ENCODE measurements around the gene TNNC2.
A peak's percentile ranks its signal among the peaks of the same experiment; 100 is the strongest.
"Not testable (repeated sequence)": the region's sequence is repeated elsewhere in the genome, so short reads cannot be mapped to it uniquely, and the experiment has no call there.

The TNNC2 gene

DNA sequence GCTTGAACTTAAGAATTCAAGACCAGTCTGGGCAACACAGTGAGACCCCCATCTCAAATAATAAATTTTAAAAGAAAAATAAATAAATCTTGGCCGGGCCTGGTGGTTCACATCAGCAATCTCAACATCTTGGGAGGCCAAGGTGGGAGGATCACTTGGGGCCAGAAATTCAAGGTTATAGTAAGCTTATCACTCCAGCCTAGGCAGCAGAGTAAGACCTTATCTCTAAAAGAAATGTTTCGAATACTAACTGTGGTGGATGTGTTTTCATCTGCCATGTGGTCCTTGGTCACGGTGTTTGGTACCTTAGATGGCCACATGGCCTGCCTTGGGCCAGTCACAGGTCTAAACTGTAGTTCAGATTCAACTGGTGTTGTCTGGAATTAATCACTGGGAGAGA lies 8.9 kb downstream of the TNNC2 start:
- no peak for DNase-seq

DNA sequence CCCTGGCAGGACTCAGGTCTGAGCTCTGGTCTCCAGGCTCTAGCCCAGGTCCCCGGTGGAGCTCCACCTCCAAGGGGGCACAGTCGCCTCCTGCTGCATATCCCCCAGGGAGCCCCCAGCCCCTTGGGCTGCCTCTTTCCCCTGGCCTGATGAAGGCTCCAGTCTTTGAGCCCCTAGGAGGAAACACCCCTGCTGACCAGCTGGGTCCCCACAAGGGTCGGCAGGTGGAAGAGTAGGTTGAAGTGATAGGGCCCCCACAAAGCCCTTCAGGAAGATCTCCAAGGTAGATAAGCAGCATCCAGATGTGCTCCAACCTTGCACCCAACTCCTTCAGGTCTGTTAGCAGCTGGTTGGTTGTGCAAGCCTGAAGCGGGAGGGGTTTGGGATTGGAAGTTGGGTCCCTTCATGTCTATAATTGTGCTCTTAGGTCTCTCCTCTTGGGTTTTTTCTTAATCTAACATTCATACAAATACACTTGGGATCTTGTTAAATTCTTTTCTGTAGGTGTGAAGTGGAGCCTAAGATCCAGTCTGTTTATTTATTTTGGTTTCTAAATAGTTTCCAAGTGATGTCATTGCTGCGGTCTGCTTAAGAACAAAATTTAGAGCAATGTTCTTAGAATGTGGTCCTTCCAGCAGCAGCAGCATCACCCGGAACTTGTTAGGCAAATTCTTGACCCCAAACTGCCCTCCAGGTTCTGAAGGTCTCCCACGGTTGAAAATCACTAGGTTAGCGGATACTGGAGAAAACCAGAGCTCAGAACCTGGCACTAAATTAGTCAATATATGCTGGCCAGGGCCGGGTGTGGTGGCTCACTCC lies 9.5 kb downstream of the TNNC2 start:
- no peak for DNase-seq

DNA sequence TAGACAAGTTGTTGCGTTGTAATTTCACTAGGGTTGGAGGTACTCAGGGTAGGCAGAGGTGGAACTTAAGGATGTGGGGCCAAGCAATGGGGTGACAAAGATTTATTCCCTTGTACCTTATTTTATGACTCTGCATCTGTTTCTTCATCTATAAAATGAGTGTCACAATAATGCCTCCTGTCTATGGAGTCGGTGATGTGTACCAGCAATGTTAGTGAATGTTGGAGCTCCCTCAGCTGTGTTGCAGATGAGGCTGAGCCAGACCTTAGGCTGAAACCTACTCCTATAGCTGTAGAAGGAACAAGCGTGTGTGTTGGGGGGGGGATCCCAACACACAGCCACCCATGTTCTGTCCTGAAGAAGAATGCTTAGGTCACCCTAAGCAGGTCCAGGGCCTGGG lies 10.2 kb downstream of the TNNC2 start:
- DNase-seq: no peak

DNA sequence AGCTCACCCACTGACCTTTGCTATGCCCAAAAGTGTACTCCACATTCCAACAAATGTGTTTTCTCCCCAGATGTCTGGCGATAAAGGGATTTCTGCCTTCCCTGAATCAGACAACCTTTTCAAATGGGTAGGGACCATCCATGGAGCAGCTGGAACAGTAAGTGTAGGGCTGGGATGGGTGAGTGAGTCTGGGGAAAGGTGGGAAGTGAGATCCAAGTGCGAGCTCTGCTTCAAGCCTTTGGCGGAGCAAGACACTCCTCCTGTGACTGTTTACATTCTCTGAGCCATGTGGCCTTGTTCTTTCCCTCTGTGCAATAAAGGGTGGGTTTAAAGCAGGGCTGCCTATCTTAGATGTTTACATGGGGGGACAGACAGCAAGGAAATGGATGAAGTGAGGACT lies 12.8 kb downstream of the TNNC2 start:
- DNase-seq: no peak

DNA sequence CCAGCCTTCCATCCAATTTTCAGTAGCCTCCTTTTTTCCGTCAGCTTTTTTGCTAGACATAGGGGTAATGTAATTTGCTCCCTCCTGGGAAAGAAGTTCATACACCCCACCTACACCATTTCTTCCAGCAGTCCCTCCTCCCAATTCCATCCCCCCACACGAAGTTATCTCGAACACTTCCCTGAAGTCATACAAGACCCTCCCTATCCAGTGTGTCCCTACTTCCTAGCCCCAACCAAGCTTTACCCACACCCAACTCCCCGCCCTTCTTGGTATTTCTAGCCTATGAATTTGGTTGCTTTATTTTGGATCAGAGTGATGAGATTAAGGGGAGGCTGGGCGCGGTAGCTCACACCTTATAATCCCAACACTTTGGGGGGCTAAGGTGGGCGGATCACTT lies 13.6 kb downstream of the TNNC2 start:
- no peak for DNase-seq

DNA sequence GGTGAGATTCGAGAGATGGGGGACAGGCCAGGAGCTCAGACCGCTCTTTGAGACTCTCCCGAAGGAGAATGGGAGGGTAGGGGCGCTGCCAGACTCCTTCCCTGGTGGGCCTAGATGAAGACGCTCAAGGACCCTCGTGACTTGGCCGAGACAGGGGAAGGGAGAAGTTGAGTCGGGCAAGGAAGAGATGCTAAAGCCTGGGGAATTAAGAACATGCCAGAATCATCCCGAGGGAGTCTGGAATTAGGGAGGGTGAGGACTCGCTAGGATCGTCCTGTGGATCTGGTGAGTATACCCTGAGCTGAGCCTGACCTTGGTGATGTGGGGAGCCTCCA lies 14.1 kb downstream of the TNNC2 start:
- no peak for DNase-seq

DNA sequence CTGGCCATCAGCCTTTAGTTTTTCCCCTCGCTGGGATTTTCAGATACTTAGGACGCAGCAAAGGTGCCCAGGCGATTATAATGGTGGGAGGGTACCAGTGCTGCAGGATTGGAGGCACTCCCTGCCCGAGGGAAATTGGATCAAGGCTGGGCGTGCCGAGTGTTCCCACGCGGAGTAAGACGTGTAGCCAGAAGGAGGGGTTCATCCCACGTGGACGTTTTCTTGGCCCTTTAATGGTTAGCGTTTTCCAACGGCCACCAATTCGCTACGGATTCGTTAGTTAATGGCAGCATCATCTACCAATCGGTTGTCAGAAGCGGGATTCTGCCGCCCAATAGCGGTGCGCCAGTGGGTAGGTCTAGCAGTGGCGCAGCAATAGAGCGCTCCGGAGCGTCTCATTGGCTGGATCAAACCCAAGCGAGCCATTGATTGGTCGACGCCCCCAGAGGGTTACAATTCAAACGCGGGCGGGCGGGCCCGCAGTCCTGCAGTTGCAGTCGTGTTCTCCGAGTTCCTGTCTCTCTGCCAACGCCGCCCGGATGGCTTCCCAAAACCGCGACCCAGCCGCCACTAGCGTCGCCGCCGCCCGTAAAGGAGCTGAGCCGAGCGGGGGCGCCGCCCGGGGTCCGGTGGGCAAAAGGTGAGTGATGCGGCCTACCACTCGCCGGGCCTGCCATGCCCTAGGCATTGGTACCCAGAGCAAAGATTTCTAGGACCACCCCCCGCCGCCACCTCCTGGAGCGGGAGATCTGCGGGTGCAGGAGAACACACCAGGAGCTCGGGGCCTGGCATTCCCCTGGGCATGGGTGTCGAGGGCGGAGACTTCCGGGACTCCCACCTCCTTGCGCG lies 14.7 kb downstream of the TNNC2 start, which contains the start of gene UBE2C:
Gene UBE2C, plus strand, starts transcription at position 488 of the 849 bp plus-strand sequence. Its CDS starts 52 bp downstream, at position 540.
- DNase-seq: peak; percentile 99

DNA sequence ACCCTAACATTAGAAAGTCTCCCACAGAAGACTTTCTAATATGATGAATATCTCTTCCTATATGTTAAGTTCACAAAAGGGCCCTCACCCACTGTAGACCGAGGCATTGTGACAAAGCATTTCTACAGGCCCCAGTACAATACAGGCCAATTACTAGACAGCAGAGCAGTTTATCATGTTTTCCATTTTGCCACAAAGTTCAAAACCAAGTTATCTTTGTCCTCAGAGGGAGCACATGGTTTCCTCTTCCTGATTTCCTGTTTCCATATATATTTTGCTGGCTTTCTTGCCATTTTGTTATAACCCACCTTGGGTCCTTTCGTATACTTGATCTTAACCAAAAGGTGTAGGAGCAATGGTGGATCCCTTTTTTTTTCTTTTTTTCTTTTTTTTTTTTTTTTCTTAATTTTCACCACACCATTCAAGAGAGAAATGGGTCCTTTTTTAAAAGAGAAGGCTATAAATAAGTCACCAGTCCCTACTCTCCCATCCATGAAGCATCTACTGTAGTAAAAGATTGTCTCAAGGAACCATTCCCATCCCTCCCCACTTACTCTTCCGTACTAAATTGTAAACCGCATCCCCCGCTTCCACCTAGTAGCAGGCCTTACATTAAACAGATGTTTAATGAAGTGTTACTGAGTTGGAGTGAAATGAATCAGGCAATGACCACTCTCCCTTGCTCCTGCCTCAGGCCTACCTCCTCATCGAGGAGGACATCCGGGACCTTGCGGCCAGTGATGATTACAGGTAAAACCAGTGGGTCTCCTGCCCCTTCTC lies 16.7 kb downstream of the TNNC2 start:
- DNase-seq: no peak

DNA sequence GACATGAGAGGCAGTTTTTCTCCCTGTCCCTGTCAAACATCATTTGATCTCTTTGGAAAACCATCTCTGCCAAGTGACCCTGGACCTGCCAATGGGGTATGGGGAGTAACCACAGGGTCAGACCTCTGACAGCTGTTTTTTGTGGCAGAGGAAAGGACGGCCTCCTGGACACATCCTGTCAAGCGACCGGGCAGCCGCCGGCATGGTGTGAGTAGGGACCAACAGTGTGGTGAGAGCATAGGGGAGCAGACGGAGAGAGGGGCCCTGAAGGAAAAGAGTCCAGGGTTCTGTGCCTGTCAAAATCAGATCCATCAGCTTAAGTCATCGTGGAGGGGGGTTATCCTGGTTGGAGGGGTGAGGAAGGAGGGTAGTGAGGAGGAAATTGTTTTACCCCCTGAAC lies 25.3 kb downstream of the TNNC2 start:
- DNase-seq: no peak

DNA sequence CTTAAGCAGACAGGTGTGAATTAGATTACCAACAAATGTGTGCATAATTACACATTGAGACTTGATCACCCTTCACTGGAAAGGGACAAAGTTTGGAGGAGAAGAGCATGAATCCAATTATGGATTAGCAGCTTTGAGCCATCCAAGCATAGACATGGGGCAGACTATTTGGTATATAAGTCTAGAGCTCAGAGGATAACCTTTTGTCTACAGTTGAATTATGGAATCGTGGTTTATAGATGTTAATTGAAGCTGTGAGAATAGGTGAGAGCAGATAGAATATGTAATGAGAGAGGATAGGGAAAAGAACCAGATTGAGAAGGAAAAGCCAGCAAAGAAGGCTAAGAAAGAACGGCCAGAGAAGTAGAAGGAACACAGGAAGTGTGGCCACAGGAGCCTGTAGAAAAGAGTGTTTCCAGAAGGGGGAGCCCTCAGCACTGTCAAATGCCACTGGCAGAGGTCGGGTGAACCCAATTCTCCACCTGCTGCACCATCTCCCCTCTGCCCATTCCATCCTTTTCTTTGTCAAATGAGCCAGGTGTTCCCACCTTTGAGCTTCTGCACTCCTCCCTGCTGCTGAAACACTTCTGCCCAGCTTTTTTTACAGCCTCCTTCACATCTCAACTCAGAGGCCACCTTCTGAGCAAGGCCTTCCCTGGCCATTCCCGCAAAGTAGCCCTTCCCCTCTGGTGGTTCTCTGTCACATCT lies 28.0 kb downstream of the TNNC2 start:
- peak; percentile 50 for DNase-seq

DNA sequence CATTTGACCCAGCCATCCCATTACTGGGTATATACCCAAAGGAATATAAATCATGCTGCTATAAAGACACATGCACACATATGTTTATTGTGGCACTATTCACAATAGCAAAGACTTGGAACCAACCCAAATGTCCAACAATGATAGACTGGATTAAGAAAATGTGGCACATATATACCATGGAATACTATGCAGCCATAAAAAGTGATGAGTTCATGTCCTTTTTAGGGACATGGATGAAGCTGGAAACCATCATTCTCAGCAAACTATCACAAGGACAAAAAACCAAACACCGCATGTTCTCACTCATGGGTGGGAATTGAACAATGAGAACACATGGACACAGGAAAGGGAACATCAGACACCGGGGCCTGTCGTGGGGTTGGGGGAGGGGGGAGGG lies 29.2 kb downstream of the TNNC2 start:
- DNase-seq: not testable (repeated sequence)

DNA sequence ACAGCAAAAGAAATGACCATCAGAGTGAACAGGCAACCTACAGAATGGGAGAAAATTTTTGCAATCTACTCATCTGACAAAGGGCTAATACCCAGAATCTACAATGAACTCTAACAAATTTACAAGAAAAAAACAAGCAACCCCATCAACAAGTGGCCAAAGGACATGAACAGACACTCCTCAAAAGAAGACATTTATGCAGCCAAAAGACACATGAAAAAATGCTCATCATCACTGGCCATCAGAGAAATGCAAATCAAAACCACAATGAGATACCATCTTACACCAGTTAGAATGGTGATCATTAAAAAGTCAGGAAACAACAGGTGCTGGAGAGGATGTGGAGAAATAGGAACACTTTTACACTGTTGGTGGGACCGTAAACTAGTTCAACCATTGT lies 29.6 kb downstream of the TNNC2 start:
- not testable (repeated sequence) for DNase-seq

DNA sequence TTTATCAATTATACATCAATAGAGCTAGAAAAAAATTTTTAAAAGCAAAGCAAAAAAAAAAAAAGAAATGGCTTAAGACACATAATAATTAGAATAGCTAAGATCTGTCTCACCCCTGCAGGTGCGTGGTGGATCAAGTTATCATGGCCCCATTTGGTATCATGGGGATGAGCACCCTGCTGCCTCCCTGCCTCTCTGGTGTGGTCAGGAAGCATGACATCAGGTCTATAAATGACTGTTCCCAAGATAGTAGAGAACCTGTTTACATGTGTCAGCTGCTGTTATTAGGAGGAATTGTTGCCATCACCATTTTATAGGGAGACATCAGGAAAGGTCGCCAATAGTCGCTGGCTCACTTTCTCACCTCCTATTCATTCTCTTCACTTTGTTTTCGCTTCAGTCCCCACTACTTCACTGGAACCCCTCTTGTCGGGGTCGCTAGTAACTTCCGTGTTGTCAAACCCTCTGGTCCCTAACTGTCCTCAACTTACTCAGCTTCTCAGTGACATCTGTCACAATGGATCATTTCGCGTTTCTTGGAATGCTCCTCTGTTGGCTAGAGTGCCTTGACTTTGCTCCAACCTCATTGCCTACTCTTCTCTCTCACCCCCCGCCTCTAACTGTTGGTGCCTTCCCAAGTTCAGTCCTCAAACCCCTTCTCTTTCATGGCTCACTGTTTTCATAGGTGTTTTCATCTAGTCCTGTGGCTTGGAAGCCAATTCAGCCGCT lies 30.6 kb downstream of the TNNC2 start:
- DNase-seq: no peak

DNA sequence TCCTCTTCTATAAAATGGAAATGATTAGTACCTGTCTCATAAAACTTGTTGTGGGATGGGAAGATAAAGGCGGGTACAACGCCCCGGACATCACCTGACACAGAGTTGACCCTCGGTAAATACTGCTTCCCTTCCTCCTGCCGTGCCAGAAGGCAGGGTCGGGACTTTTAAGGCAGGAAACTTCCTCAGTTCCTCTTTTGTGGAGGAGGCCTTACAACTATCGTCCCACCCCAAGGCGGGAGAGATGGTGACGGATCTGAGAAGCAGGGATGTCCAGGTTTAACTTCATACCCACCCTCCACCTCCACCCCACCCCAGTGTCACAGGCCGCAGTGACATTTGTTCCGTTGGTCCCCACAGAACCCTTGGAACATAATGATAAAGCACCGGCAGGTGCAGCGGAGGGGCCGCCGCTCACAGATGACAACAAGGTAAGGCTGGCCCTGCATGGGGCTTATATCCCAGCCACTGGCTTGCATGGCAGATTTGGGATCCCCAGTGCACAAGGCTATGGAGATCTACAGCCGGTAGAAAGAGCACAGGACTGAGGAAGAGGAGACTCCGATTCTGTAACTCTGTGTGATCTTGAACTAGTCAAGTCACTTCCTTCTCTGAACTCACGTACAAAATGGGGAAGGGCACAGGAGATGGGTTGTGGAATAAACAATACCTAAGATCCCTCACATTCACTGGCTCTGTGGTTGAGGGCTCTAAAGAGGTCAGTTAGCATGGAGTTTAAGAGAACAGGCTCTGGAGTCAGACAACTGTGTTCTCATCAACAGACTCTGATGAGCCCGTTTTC lies 34.6 kb downstream of the TNNC2 start:
- no peak for DNase-seq

DNA sequence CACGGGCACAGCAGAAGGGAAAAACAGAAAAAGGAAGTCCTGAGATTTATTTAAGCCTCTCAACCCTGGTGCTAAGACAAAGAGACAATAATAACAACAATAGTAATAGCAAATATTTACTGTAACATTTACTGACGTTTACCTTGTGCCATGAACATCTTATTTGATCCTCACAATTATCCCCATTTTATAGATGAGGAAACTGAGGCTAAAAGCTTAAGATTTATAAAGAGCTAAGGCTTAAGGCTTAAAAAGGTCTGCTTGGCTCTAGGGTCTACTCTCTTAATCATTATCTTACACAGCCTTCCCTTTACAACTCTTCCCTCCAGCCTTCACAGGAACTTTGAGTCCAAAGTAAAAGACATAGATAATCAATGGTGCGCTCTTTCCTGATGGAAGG lies 38.8 kb downstream of the TNNC2 start:
- DNase-seq: no peak

DNA sequence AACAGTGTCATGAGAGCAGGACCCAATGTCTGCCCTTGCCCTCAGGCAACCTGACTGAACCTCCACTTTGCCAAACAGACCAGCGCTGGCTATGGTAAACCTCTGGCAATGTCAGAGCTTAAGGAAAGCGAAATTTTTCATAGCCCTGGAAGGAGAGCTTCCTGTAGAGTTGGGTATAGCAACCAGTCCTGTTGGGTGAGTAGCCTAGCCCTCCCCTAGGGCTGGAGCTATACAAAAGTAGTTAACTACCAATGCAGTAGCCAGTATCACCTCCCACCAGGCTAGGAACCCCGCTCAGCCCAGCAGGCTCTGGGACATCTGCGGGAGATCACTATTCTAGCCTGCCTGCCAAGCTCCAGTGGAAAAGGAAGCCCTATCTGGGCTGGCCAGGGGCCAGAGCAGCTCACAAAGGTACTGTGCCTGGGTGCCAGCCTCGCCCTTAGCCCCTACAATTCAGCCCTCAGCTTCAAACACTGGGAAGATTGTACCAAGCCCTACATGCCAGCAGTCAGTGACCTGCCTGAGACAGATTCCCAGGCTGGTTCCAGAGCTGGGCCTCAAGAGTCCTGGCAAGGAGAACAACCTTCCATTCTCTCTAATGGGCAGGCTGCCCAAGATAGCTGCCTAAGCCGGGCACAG lies 43.3 kb downstream of the TNNC2 start:
- DNase-seq: no peak

DNA sequence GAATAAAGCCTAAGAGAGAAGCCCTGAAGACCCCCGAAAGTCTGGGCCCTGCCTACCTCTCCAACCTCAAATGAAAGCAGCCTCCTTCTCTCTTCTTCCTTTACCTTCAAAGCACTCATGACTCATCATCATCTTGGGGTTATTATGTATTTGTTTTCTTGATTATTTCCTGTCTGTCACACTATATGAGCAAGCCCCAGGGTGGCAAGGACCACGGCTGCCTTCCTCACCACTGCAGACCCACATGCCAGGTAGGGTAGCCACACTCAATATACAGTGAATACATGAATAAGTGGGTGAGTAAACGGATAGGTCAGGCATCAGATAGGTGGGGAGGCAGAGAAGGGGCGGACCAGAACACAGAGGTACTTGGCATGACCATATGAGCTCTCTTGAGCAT lies 44.2 kb downstream of the TNNC2 start:
- no peak for DNase-seq

DNA sequence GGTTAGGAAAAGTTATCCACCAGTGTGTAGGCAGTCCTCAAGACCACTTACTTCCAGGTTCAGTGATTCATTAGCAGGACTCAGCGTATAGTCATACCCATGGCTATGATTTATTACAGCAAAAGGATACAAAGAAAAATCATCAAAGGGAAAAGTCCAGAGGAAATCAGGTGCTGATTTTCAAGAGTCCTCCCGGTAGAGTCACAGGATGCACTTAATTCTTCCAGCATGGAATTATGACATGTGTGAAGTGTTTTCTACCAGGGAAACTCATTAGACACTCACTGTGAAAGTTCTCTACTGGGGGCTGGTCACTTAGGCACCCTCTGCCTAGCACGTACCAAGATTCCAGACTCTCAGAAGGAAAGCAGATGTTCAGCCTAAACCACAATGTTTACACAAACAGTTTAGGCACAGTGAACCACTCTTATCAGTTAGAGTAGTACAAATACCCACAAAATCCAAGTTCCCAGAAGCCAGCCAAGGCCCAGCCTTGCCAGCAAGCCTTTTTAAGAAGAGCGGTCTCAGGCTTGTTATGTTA lies 45.7 kb downstream of the TNNC2 start:
- DNase-seq: no peak

DNA sequence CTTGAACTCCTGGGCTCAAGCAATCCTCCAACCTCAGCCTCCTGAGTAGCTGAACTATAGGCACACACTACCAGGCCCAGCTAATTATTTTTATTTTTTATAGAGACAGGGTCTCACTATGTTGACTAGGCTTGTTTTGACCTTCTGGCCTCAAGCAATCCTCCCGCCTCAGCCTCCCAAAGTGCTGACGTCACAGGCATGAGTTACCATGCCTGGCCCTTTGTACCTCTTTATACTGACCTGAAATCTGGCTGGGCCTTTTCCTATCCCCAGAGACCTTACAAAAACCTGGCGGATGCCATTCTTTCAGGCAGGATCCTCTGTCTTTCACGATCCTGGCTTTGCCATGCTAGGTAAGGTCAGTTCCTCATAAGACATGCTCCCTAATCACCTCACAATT lies 47.0 kb downstream of the TNNC2 start:
- DNase-seq: no peak
